NB4 (cell line): ENCODE results near the gene CHD2.

Experiments used
- MYC ChIP-seq: IDR thresholded peaks from 2 replicates; pipeline ENCODE4 v1.6.1; 2011; ENCODE audit warnings: low read depth, low read length
- POLR2A ChIP-seq: IDR thresholded peaks from 2 replicates; pipeline ENCODE4 v1.6.1; 2011; ENCODE audit warnings: mild to moderate bottlenecking; ENCODE audit not compliant: insufficient read length; ENCODE audit errors: extremely low read depth
- TF ChIP-seq, protein P1 (sequence below): IDR thresholded peaks from one replicate; pipeline ENCODE4 v1.5.1; 2012; ENCODE audit warnings: low read depth, low read length
- TF ChIP-seq, protein P2 (sequence below): IDR thresholded peaks from 2 replicates; pipeline ENCODE4 v1.6.1; 2011; ENCODE audit warnings: low read depth, low read length

DNA sequence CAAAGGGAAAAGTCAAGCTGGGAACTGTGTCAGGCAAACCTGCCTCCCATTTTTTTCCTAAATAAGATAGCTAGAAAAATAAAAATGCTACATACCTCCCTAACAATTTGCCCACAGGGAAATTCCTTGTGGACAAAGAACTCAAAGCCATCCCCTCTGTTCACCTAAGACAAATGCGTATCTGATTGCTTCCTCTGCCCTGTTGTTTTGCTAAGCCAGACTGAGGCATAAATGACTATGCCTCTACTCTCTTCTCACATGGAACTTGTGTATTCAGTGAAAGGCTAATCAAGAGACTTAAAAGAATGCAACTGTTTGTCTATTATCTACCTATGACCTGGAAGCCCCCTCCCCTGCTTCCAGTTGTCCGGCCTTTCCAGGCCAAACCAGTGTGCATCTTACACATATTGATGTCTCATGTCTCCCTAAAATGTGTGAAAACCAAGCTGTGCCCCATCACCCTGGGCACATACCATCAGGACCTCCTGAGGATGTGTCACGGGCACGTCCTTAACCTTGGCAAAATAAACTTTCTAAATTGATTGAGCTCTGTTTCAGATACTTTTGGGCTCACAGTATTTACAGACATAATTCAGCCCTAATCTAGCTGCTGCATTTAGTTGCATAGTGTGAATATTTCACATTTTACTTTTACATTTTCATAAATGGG, 15.8 kb downstream of the CHD2 start:
- TF ChIP-seq, protein P1, sequence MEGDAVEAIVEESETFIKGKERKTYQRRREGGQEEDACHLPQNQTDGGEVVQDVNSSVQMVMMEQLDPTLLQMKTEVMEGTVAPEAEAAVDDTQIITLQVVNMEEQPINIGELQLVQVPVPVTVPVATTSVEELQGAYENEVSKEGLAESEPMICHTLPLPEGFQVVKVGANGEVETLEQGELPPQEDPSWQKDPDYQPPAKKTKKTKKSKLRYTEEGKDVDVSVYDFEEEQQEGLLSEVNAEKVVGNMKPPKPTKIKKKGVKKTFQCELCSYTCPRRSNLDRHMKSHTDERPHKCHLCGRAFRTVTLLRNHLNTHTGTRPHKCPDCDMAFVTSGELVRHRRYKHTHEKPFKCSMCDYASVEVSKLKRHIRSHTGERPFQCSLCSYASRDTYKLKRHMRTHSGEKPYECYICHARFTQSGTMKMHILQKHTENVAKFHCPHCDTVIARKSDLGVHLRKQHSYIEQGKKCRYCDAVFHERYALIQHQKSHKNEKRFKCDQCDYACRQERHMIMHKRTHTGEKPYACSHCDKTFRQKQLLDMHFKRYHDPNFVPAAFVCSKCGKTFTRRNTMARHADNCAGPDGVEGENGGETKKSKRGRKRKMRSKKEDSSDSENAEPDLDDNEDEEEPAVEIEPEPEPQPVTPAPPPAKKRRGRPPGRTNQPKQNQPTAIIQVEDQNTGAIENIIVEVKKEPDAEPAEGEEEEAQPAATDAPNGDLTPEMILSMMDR = no peak
- TF ChIP-seq POLR2A (no peak), MYC (no peak)
- TF ChIP-seq, protein P2, sequence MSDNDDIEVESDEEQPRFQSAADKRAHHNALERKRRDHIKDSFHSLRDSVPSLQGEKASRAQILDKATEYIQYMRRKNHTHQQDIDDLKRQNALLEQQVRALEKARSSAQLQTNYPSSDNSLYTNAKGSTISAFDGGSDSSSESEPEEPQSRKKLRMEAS = no peak
